Measurements from ENCODE around the gene LSMEM2.

LSMEM2 gene

GRCh38 chr3:50232303-50232702, 46.6 kb upstream of the LSMEM2 start:
- no peak overlapping the region for H3K27ac ChIP-seq
- peaks cover 61% of the 10 kb centered on the region in 2 experiments for H3K4me1 ChIP-seq (ENCODE audit: control insufficient read depth in 1 of 2, insufficient read depth in 1 of 2, low read depth in 1 of 2, low read length in 1 of 2)
- no peaks in the 10 kb centered on the region for H3K9me3 ChIP-seq
- TF ChIP-seq CTCF (IDR thresholded peaks at IDR 0.05), result no peak
- no peaks in the 10 kb centered on the region for H3K36me3 ChIP-seq
- no peak overlapping the region for H3K4me3 ChIP-seq (ENCODE audit: low read depth in 1 of 2, low read length in 1 of 2)
- no peaks in the 10 kb centered on the region for H3K27me3 ChIP-seq

GRCh38 chr3:50233176-50233575, 45.7 kb upstream of the LSMEM2 start:
- no peaks in the 10 kb centered on the region for H3K27me3 ChIP-seq
- no peaks in the 10 kb centered on the region for H3K9me3 ChIP-seq
- H3K27ac ChIP-seq, result peak overlapping the region; percentile 39
- no peaks in the 10 kb centered on the region for H3K36me3 ChIP-seq
- no peak for TF ChIP-seq CTCF (IDR thresholded peaks at IDR 0.05)
- peaks cover 55 to 59% of the 10 kb centered on the region in 2 experiments for H3K4me1 ChIP-seq (ENCODE audit: control insufficient read depth in 1 of 2, insufficient read depth in 1 of 2, low read depth in 1 of 2, low read length in 1 of 2)
- H3K4me3 ChIP-seq (ENCODE audit: low read depth in 1 of 2, low read length in 1 of 2), result no peak overlapping the region

- Histone ChIP-seq H3K27ac (peak within 1 kb of the TSS; percentile 100), H3K4me1 (ENCODE audit: control insufficient read depth in 1 of 2, insufficient read depth in 1 of 2, low read depth in 1 of 2, low read length in 1 of 2) (peaks cover 55 to 59% of the 10 kb centered on the region in 2 experiments), H3K4me3 (ENCODE audit: low read depth in 1 of 2, low read length in 1 of 2) (peak within 1 kb of the TSS; percentile 99 to 100), H3K9me3 (no peaks in the 10 kb centered on the region), H3K27me3 (no peaks in the 10 kb centered on the region), H3K36me3 (peaks cover 20% of the 10 kb centered on the region)
- TF ChIP-seq CTCF (IDR thresholded peaks at IDR 0.05), result peak; percentile 59
Measured at GRCh38 chr3:50235716-50236483, 43.0 kb upstream of the LSMEM2 start, which contains the start of gene GNAI2. Gene GNAI2 (plus strand): TSS chr3:50236204. CDS start chr3:50236336, 132 bp downstream.

- peak overlapping the region; percentile 100 for H3K27ac ChIP-seq
- no peak for TF ChIP-seq CTCF (IDR thresholded peaks at IDR 0.05)
- no peaks in the 10 kb centered on the region for H3K9me3 ChIP-seq
- H3K27me3 ChIP-seq, result no peaks in the 10 kb centered on the region
- H3K36me3 ChIP-seq, result peaks cover 27% of the 10 kb centered on the region
- H3K4me1 ChIP-seq (ENCODE audit: control insufficient read depth in 1 of 2, insufficient read depth in 1 of 2, low read depth in 1 of 2, low read length in 1 of 2), result peaks cover 55 to 63% of the 10 kb centered on the region in 2 experiments
- H3K4me3 ChIP-seq (ENCODE audit: low read depth in 1 of 2, low read length in 1 of 2), result peak overlapping the region; percentile 99 to 100
Measured at GRCh38 chr3:50236484-50237132, 42.3 kb upstream of the LSMEM2 start.

- no peak for TF ChIP-seq CTCF (IDR thresholded peaks at IDR 0.05)
- Histone ChIP-seq H3K27ac (peak overlapping the region; percentile 100), H3K4me1 (ENCODE audit: control insufficient read depth in 1 of 2, insufficient read depth in 1 of 2, low read depth in 1 of 2, low read length in 1 of 2) (peaks cover 60 to 69% of the 10 kb centered on the region in 2 experiments), H3K9me3 (no peaks in the 10 kb centered on the region), H3K36me3 (peaks cover 32% of the 10 kb centered on the region), H3K4me3 (ENCODE audit: low read depth in 1 of 2, low read length in 1 of 2) (peak overlapping the region; percentile 99 to 100), H3K27me3 (no peaks in the 10 kb centered on the region)
Measured at GRCh38 chr3:50237133-50237651, 41.7 kb upstream of the LSMEM2 start.

Data from neutrophil (primary cell).